PC-3 (cell line): ENCODE measurements around the gene PARVA.
"Not testable (repeated sequence)": the region's sequence is repeated elsewhere in the genome, so short reads cannot be mapped to it uniquely, and the experiment has no call there.

Experiments
- EZH2 ChIP-seq: fragments of 300-600 bp; sonication (generic); IDR thresholded peaks from one replicate; pipeline ENCODE4 v1.6.1; 2017; ENCODE audit warnings: antibody characterized with exemption, mild to moderate bottlenecking, low read length; ENCODE audit not compliant: unreplicated experiment
- TF ChIP-seq, protein P1 (sequence below): fragments of 300-600 bp; sonication (generic); conservative IDR thresholded peaks from 2 replicates; pipeline ENCODE4 v1.5.1; 2017; ENCODE audit warnings: antibody characterized with exemption, low read depth, mild to moderate bottlenecking, low read length

DNA sequence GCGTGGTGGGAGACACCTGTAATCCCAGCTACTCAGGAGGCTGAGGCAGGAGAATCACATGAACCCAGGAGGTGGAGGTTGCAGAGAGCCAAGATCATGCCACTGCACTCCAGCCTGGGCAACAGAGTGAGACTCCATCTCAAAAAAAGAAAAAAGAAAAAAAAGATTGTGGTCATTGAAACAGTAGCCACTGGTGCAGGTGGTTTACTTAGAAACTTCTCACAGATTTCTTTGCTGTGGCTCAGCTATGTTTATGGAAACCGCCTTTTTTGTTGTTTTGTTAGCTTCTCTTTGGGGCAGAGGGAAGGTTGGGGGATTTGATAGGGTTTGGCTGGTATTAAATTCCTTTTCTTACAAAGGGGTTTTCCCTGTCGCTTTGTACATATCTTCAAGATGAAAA lies 19.7 kb upstream of the PARVA start:
- TF ChIP-seq, protein P1, sequence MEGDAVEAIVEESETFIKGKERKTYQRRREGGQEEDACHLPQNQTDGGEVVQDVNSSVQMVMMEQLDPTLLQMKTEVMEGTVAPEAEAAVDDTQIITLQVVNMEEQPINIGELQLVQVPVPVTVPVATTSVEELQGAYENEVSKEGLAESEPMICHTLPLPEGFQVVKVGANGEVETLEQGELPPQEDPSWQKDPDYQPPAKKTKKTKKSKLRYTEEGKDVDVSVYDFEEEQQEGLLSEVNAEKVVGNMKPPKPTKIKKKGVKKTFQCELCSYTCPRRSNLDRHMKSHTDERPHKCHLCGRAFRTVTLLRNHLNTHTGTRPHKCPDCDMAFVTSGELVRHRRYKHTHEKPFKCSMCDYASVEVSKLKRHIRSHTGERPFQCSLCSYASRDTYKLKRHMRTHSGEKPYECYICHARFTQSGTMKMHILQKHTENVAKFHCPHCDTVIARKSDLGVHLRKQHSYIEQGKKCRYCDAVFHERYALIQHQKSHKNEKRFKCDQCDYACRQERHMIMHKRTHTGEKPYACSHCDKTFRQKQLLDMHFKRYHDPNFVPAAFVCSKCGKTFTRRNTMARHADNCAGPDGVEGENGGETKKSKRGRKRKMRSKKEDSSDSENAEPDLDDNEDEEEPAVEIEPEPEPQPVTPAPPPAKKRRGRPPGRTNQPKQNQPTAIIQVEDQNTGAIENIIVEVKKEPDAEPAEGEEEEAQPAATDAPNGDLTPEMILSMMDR: not testable (repeated sequence)
- not testable (repeated sequence) for TF ChIP-seq EZH2
